HG03064 (cell line): ENCODE measurements around the gene MRPL42.
A peak's percentile ranks its signal among the peaks of the same experiment; 100 is the strongest.
"Not testable (repeated sequence)": the region's sequence is repeated elsewhere in the genome, so short reads cannot be mapped to it uniquely, and the experiment has no call there.

Source experiments
- ATAC-seq: cut with Tn5 transposase; IDR thresholded peaks from one replicate; pipeline ENCODE4 v1.9.1; 2021; ENCODE audit warnings: low read depth; ENCODE audit not compliant: unreplicated experiment

MRPL42 gene

DNA sequence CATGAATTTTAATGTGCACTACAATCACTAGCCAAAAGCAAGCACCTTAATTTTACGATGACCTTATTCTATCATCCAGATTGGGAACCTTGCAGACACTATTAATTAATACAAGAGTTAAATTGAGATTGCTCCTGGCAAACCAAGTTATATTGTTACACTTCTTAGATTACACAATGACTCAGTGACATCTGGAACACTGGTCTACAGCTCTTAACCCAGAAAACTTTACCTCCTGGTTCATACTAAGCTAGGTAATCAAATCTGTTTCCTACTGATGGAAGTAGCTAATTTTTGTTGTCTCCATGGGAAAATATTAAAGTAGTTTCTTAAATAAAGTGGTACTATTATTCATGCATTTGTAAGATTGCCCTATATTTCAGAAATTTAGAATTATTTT, 25.5 kb downstream of the MRPL42 start:
- not testable (repeated sequence) for ATAC-seq

DNA sequence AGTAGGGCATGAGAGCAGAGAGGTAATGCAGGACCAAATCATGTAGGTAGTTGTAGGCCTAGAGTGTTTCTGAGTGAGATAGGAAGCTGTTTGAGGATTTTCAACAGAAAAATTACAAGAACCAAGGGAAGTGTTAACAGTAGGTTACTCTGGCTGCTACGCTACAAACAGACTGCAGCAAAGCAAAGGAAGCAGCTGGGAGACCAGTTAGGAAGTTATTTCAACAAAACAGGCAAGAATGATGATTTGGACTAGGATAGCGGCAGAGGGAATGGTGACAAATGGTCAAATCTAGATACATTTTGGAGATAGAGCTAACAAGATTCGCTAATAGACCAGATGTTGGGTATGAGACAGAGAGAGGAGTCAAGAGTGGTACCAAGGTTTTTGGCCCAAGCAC, 26.8 kb downstream of the MRPL42 start:
- ATAC-seq: no peak

DNA sequence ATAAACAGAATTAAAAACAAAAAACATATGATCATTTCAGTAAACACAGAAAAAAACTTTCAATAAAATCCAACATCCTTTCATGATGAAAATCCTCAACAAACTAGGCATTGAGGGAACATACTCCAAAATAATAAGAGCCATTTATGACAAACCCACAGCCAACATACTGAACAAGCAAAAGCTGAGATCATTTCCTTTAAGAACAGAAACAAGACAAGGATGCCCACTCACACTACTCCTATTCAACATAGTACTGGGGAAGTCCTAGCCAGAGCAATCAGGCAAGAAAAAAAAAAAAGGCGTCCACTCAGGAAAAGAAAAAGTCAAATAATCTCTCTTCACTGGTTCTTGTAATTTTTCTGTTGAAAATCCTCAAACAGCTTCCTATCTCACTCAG, 30.1 kb downstream of the MRPL42 start:
- ATAC-seq: no peak

DNA sequence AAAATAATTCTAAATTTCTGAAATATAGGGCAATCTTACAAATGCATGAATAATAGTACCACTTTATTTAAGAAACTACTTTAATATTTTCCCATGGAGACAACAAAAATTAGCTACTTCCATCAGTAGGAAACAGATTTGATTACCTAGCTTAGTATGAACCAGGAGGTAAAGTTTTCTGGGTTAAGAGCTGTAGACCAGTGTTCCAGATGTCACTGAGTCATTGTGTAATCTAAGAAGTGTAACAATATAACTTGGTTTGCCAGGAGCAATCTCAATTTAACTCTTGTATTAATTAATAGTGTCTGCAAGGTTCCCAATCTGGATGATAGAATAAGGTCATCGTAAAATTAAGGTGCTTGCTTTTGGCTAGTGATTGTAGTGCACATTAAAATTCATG, 31.5 kb downstream of the MRPL42 start:
- not testable (repeated sequence) for ATAC-seq

DNA sequence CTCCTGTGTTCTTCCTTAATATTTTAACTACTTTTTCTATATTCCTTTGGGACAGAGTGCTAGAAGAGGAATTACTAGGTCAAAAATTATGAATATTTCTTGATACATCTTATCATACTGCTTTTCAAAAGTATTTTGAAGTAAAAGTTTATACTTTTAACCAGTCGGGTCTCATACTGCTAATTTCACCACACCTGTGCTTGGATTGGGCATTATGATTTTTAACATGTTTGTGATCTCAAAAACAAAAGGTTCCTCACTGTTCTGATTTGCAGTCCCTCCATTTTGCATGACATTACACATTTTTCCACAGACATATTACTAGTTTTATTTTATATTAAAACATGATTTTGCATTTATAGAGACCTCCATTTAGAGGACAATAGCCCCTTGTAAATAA, 32.9 kb downstream of the MRPL42 start:
- no peak for ATAC-seq

DNA sequence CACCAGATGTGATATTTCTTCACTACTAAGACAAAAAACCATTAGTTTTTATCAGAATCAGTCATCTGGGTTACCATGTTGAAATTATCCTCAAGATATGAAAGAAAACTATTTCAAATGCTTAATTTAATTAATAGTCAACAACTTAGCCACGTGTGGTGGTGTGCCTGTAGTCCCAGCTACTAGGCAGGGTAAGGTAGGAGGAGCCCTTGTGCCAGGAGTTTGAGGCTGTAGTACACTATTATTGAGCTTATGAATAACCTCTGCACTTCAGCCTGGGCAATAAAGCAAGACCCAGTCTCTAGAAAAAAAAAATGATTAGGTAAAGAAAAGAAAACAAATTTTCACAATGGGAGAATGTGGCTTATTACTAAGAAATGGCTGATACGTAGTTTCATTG, 33.4 kb downstream of the MRPL42 start:
- ATAC-seq: no peak

DNA sequence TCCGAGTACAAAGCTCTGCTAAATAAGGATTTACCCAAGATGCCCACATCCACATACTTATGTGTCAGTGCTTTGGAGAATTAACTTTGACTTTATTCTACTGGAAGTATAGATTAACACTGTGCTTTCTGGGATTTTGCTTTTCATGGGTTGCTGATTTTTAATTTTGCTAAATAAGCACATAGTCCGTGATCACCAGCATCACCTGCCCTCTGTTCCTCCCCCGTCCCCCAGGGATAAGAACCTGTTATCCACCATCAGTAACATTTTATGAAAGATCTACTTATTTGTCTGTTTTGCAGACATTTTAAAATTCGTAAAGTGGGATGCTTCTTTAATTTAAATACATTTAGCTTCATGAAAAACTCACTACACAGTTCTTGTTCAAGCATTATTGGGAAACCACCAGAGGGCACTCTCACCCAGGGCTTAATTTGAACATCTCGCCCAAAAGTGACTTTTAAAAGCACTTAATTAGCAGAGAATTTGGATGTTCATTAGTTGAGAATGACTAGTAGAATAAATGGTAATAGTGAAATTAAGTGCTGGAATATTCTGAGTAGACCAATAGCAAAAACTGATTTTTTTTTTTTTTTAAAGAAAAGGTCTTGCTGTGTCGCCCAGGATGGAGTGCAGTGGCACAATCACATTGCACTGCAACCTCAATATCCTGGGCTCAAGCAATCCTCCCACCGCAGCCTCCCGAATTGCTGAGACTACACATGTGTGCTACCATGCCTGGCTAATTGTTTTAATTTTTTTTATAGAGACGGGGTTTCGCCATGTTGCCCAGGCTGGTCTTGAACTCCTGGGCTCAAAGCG, 35.7 kb downstream of the MRPL42 start:
- ATAC-seq: no peak

DNA sequence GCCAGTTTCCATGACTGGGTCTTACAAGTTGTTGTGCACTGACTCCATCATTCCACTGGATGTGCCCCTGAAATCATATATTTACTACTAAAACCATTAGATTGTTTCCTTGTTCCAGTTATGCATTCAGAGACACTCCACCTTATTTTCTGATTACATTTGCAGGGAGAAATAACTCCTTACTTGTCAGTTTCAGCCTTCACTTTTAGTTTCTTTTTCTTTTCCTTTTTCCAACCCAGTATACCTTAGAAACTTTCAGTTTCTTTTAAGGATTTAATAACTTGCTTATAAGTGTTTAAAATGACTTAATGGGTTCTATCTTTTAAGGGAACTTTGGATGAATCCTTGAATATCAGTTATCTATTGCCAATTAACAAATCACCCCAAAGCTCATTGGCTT, 39.9 kb downstream of the MRPL42 start:
- no peak for ATAC-seq

DNA sequence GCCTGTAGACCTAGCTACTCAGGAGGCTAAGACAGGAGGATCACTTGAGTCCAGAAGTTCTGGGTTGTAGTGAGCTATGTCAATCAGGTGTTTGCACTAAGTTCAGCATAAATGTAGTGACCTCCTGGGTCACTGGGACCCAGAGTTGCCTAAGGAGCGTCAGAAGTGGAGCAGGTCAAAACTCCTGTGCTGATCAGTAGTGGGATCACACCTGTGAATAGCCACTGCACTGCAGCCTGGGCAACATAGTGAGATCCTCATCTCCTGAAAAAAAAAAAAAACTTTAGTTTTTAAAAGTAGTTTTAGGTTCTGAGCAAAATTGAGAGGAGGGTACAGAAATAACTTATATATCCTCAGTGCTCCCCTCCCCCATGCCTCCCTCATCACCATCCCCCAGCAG, 42.2 kb downstream of the MRPL42 start:
- ATAC-seq: no peak

DNA sequence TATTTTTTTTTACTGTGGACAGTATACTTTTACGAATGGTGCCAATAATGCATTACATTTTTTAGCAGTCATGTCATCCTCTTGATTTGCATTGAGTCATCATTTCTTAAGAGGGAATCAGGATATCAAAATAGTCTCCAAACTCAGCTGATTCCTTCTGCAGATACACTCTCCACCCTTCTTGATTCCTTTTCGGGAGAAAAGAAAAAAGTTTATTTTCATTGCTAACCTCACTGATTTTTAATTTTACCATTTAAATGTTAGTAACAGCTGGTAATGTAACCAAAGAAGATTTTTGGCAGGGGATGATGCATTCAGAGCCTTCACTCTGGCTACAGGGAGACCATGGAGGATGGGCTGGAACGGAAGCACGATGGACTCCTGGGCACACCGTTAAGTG, 47.5 kb downstream of the MRPL42 start:
- no peak for ATAC-seq

DNA sequence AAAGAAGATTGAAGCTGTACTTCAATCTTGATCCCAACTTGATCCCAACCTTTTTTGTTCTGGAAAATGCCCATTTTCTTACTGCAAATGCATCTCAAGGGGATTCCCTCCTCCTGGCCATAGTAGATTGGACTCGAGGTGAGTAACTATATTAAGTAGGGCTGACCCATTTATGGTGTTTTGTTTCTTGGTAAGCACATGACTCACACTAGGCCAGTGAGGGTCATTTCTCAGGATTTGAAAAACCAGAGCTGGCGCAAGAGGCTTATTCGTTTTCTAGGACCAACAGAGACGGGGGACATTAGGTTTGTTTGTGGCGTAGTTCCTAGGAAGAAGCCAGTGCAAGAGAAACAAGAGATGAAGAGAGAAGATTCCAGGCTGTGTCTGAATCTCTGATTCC, 51.4 kb downstream of the MRPL42 start:
- no peak for ATAC-seq

DNA sequence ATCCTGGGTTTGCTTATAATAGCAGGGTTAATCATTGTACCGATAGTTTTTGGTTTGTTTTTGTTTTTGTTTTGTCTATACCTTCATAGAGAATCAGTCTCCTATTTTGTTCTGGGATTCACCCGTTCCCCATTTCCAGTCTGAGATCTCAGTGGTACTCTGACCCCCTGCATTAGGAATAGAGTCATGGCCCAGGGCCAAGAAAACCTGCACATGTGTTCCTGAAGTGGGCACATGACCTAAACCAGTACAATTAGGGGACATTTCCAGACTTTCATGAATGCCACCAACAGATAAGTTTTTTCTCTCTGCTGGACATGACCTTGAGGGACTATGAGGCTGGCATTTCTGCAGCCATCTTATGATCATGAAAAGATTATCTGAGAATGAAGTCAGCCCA, 52.5 kb downstream of the MRPL42 start:
- ATAC-seq: no peak

DNA sequence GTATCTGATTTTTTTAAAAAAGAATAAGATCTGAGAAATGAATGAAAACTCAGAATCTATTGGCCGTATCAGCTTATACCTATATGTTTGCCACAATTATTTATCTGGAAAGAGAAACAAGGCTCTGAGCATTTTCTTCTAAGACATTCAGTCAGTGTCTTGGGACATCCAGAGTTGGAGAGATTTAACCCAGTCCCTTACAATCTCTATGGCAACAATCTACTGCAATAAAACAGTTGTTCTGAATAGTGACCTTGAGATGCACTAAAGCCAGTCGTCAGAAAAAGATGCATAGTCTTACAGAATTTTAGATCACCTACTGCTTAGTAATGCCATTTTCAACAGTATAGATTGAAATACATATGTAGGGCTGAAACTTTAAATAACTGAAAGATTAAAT, 53.1 kb downstream of the MRPL42 start:
- no peak for ATAC-seq

DNA sequence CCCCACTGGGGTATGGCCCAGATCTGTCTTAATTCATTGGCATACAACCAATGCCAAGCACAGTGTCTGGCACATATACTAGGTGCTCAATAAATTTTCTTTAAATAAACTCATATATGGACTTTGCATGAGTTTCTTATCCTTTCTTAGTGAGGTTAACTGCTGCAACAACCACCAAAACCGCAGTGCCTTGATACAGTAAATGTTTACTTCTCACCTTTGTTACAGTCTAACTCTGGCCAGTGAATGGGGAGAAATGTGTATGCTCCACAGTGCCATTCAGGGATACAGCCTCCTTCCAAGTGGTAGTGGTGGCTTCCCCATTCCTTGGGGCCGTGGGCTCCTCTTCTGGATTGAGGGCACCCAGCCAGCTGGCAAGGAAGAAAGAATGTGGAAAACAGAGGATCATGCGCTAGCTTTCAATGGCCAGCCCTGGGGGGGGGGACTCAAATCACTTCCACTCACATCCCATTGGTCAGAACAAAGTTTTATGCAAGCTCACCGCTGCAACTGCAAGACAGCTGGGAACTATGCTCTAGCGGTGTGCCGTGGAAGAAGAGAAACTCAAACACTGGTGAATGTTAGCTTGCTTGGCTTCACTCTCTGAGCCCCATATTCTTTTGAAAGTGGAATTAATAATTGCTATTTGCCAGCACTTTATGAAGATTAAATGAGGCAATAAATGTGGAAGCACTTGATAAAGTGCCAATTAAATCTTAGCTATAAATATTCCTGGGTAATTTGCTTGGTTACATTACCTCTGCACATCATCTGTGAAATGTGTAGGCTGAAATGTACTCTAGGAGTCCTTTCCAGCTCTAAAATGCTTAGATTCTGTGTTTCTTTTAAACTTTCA, 54.1 kb downstream of the MRPL42 start:
- ATAC-seq: no peak

DNA sequence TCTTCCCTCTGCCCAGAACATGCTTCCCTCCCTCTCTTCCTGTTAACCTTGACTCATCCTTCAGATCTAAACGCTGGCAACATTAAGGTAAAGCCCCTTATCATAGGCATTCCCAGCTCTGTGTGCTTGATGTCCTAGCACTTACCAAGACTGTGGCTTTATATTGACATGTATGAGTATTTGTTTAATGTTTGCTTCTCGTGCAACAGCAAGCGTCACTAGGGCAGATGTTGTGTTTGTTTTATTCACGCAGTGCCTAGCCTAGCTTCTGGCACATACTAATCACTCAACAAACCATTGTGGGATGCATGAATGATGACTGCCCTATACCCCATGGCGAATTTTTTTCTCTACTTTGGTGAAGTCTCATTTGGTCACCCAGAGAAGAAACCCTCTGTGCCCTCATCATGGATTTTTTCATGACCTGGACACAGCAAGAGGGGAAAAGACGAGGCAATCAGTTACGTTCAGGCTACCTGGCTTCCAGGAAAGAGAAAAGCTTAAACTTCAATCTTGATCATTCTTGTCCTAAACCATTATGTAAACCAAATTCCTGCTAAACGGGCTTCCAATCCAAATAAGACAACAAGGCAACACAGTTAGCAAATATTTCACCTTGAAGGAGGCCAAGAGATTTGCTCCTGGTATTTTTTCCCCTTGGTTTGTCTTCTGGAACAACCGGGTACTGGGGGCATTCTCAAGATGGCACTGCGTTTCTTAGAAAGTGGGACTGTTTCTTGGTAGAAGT, 57.2 kb downstream of the MRPL42 start:
- no peak for ATAC-seq

DNA sequence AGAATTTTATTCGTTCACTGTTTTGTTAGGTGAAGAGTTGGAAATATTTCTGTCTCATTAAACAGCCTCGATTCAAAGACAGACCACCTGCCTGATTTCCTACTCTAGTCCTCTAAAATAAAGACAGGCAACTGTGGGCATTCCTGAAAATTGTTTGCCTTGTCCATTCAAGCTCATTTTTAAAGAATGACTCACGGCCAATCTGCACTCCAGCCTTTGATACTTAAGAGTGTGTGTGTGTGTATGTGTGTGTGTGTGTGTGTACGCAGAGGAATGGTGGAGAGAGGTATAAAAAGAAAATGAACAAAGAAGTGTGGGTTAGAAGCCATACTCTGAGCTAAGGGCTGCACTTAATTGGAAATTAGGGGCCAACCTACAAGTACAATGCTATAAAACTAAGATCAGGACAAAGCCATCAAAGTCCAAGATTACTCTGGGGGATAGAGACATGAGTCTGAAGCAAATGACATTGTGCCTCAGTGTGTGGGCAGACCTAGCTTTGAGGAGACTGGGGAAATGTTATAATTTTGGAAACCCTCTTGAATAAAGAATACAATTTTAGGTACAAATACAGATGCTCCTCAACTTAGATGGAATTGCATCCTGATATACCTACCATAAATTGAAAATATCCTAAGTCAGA, 59.6 kb downstream of the MRPL42 start:
- ATAC-seq: no peak

DNA sequence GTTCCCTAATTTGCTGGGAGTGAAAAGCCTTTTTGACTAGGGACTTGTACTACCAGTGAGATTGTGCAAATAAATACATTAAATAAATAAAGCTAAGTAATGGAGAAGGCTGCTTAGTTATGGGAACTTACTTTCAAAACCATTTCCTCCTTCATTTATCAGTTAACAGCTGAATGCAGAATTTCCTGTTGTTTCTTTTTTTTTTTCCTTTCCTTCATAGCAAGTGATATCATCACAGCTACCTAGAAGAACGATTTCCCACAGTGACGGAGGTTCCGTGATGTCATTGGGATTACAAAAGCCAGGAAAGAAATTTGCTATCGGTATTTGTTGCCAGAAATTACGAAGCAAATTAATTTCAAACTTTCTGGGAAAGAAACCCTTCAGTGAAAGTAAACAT, 63.0 kb downstream of the MRPL42 start:
- no peak for ATAC-seq

DNA sequence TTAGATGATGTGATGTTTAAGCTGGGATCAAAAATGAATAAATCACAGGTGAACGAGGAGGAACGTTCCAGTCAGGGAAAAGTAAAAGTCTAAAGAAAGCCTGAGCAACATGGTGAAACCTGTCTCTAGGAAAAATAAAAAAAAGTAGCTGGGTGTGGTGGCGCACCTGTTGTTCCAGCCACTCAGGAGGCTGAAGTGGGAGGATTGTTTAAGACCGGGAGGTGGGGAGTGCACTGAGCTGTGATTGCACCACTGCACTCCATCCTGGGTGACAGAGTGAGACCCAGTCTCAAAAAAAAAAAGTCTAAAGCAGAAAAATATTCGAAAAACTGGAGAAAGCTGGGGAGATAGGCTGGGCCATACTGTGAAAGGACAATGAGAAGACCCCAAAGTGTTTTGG, 66.0 kb downstream of the MRPL42 start:
- ATAC-seq: no peak

DNA sequence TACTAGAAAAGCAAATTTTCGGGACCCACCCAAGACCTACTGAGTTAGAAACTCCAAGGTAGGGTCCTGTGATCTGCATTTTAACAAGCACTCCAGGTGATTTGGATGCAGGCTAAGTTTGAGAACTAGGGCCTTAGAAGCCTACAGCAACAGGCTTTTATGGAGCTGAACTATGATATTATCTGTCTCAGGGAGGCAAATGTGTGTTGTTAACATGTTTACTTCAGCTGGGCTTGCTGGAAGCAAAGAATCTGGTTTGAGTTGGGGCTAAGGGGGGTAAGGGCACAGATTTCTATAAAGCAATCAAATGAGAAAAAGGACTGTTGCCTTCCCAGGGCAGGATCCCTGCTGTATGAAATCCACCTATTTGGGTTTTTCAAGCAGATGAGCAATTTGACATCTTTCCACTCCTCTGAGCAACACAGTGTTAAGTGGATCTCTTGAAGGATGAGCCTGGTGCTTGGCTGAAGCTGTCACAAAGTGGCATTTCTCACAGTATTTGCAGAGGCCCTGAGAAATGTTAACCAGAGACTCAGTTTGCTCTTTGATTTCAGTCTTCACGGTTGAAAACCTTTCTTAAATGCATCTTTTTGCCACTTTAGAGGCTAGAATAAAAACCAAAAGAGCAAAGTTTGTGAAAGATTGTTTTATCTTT, 68.9 kb downstream of the MRPL42 start:
- no peak for ATAC-seq

DNA sequence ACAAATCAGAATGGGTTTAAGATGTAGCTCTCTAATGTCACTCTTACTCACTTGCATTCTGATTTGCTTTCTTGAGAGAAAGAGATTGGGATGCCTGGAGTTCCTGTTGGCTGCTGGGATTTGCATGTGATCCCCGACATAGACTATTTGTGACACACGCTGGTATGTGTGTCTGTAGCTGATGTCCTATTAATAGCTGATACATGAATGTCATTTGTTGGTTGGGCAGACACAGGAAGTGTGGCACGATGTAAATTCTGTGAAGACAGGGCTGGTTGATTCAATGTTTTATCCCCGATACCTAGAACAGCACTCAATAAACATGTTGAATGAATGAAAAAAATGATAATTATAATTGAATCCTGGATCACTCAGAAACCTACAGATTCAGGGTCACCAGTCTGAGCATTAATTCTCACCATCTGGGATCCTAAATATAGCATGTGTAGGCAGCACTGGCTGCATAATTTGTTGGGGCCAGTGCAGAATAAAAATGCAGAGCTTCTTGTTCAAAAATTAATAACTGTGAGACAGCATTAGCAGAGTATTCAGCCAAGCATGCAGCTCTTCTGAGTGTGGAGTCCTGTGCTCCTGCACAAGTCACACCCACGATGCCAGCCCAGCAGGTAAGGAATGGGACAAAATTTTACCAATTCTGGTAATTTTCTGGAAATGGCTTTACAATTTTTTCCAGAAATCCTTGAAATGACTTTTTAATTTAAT, 69.6 kb downstream of the MRPL42 start:
- peak; percentile 91 for ATAC-seq
